Muscle of arm (tissue), 12 donors: ENCODE data around the gene SLC1A1. TPM values are rescaled to one million over a fixed set of nuclear protein-coding genes. Genes with fewer than 3 reads are reported as not detected.
"Not testable (repeated sequence)": the region's sequence is repeated elsewhere in the genome, so short reads cannot be mapped to it uniquely, and the experiment has no call there.

Source experiments
- DNase-seq: peaks from one replicate; pipeline ENCODE4 v3.0.0-alpha.2; 2013
- polyA plus RNA-seq, 12 donors: library from polyadenylated mRNA; unstranded; fragments of 120-200 nt; gene quantifications; one replicate each; pipeline ENCODE4 v1.2.1, GENCODE V29; 2013; ENCODE audit not compliant: insufficient read length in 12 of 12

The SLC1A1 gene
- polyA plus RNA-seq, 12 donors, result 0.33 to 5.7 (median 0.62) TPM; not detected in 1

DNA sequence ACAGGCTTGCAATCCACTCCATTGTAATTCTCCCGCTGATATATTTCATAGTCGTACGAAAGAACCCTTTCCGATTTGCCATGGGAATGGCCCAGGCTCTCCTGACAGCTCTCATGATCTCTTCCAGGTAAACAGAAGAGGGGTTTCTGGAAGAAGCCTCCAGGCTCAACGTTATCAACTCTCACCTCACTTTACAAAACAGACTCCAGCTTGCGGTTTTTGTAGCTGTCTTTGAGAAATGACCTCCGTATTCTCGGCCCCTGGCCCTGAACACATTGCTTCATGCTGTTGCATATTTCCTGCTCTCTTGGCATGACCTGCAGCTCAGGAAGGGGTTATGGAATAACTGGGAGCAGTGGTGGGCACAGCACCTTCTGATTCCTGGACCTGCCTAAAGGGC, 85.7 kb downstream of the SLC1A1 start:
- DNase-seq, result no peak

DNA sequence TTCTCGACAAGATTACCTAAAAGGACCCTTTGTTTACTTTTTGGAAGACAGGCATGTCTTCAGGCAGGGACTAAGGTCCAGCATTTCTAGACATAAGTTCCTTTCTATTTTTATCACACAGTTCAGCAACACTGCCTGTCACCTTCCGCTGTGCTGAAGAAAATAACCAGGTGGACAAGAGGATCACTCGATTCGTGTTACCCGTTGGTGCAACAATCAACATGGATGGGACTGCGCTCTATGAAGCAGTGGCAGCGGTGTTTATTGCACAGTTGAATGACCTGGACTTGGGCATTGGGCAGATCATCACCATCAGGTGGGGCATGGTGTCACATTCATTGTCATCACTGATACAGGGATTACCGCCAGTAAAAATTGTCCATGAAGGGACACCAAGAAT, 86.2 kb downstream of the SLC1A1 start:
- no peak for DNase-seq

DNA sequence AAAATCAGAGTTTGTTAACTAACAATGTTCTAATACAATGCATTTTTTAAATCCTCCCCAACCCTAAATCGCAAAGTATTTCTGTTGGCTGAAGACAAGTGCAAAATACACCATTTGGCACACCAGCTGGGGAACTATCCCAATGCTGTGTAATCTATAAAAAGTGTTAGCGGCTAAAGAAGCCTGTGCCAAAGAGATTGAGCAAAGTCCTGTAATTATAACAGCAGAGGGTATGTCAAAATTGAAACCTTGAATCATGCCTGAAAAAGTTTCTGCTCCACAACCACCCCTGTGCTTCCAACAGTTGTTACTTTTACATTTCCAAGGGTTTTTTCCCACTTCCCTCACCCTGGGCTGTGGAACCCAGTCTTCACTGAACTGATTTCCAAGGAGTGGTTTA, 88.7 kb downstream of the SLC1A1 start:
- no peak for DNase-seq

DNA sequence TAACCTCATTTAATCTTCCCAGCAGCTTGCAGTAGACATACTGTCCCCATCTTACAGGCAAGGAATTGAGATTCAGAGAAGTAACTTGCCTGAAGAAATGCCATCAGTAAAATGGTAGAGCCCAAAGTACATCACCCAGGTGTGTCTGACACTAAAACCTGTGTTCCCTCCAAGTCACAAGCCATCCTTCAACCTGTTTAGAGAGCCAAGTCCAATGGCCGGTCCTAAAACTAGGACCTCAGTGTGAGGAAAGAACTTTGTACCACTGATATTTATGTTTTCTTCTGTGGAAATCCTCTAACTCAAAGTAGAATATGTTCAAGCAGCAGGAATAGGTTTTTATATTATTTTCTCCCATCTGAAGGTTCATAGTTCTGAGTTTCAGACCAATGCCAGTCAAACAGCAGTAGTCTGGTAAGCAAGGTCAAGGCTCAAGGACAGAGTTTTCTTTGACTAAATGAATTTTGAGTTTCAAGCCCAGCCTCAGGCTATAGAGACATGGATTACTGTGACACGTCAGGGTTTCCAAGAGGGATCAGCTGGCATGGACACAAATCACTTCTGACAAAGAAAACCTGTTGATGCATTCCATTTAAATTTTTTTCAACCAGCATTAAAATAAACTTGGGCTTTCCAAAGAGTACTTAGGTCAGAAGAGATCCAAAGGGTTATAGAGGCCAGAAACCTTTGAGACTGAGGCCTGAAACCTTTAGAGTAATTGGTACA, 90.9 kb downstream of the SLC1A1 start:
- DNase-seq, result no peak

DNA sequence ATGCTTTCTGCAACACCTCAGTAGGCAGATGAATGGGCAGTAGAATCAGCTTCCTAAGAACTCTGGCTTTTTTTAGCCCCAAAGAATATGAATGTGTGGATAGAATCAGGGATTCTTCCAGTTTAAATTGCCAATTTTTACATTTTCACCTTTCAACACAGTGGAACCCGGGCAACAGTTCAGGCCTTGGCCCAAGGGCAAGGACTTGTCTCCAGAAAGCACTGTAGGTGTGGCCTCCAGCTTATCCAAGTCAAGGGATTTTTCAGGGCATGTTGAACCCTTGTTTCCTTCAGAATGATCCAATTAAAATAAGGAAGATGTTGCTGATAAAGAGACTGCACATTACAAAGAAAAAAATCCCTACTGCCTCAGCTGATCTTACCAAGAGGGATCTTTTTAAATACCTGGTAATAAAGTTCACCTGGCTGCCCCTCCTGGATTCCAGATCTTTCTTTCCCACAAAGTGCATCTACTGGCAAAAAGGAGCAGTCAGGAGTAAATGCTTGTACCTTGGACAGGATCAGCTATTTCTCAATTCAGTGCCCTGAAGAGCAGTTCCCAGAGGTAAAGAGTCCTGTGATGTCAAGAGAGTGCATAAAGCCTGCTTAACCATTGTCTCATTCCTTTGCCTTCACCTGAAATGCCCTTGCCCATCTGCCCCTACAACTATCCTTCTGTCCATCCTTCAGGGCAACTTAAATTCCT, 91.7 kb downstream of the SLC1A1 start:
- no peak for DNase-seq

DNA sequence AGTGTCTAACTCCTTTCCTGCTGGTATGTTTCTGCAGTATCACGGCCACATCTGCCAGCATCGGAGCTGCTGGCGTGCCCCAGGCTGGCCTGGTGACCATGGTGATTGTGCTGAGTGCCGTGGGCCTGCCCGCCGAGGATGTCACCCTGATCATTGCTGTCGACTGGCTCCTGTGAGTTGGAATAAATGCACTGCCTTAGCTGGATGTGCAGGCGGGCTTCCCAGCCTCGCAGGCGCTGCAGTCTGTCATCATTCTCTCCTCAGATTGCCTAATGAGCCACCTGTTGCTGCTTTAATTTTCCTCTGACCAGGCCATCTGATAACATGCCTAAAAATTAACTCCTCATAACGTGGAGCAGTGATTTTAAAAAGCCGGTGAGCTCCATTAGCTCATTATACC, 92.7 kb downstream of the SLC1A1 start:
- no peak for DNase-seq

DNA sequence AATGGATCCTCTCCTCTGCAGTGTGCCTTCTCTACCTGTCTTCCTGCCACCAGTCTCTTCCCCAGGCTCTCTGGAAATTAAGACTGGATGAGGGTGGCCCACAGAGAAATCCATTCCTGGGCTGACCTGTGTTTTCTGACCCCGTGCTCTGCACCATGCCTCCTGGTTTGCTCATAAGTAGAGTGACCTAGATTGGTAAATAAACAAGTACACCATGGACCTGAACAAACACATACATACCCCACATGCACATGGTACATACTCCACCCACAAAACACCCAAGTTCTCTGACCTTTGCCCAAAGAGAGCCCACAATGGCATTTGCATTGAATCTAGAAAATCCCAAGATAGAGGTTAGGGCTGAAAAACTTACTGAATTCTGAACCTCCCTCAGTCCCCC, 94.4 kb downstream of the SLC1A1 start:
- no peak for DNase-seq

DNA sequence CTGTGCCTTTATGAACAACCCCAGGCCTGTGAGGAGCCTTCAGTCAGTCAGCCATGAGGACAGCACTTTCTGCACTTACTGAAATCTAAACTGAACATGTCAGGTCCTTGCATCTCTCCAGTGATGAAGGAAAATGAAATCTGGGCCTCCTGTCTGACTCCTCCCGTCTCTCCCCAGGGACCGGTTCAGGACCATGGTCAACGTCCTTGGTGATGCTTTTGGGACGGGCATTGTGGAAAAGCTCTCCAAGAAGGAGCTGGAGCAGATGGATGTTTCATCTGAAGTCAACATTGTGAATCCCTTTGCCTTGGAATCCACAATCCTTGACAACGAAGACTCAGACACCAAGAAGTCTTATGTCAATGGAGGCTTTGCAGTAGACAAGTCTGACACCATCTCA, 94.9 kb downstream of the SLC1A1 start:
- DNase-seq, result no peak

DNA sequence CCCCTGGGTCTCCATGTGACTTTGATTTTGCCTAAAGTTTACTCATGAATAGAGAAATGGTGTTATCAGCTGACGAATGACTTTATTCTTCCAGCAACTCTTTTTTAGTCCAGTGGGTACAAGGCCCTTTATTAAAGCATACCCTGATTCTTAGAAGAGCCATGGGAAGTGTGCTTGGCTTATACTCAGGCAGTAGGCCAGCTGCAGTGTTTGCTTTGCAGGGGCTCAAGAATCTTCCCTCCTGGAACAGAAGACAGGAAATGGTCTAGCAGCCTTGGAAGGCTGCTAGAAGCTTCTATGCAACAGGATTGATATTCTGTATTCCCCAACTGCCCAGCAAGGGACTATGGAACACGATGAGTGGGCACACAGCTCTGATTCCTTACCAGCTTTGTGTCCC, 98.5 kb downstream of the SLC1A1 start:
- DNase-seq, result no peak

DNA sequence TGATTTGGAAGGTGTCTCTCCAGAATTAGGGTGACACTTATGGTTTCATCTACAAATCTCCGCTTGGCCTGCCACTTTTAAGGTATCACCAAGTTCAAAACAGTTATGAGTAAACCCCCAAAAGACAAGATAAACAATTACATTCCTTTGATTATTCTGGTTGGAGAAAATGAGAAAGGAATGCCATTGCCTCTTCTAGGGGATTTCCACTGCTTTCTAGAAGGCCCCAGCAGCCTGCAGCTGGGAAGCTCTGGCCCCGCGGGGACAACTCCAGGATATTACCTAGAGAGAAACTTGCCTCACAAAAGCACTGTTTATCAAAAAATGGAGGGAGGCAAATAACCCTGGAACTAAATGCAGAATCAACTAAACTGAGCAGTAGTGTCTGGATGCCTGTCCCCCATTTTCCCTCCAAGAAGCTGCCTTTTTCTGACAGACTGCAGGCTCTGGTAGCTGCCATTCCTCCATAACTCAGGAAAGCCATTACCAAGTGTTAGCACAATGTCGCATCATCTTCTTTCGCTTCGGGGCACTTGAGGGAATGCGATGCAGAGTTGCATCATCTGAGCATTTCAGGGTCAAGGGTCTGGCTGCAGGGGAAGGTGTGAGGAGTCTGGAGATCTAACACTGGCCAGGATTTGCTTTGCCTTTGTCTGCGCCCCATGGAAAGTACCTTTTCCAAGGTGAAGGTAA, 100.3 kb downstream of the SLC1A1 start:
- DNase-seq, result no peak

DNA sequence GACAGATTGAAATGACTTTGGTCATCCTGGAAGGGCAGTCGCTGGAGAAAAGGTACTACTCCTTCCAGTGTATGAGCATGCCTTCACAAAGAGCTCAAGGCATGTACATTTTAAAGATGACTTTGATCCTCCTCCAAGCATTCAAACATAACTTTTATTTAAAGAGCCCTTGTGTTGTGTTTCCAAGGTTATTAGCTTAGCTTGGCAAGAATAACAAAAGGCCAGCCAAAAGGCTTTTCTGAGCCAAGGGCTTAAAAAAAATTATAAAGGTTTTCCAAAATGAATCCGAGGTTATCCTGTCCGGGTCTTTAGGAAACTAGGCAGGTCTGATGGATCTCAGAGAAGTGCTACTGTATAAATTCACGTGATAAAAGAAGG, 100.8 kb downstream of the SLC1A1 start:
- no peak for DNase-seq

DNA sequence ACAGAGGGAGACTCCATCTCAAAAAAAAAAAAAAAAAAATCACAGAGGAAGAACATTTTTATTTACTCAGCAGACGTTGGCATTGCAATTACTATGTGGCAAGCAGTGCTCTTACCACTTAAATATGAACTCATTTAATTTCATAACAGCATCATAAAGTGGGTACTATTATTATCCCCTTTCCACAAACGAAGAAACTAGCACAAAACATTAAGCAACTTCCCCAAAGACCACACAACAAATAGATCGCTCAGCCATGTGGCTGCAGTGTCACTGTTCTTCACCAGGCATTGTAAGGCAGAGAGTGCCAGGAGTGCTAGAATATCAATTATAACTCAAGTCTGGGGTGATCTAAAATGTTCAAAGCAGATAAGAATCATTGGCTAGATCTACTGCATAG, 102.0 kb downstream of the SLC1A1 start:
- DNase-seq, result no peak

DNA sequence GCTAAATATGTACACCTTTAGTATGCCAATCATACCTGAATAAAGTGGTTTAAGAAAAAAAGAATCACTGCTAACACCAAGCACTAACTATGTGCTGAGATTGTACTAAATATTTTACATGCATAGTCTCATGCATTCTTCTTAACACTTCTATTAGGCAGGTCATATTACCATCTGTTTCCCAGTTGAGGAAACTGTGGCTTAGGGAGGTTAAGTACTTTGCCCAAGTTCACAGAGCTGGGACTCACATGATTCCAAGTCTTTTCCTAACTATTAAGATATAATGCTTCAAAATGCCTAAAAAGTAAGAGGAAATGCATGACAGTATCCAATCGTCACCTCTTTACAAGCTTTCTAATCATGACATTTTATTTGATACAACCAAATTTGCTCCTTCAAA, 102.6 kb downstream of the SLC1A1 start:
- no peak for DNase-seq

DNA sequence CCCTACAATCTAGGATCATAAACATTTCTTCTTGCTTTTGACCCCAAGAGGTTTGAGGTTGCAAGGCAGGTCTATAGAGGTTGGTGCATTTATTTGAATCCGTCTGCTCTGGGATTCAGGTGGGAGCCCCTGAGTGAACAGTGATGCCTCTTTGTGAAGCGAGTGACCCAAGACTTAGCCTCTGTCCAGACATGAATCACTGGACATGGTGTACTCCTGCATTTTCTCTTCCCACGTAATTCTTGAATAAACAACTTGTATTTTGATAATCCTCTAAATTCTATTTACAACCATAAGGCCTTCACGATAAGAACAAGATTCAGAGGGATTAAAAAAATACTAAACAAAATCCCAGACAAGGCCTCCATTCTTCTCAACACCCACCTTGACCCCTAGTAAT, 104.3 kb downstream of the SLC1A1 start:
- no peak for DNase-seq

DNA sequence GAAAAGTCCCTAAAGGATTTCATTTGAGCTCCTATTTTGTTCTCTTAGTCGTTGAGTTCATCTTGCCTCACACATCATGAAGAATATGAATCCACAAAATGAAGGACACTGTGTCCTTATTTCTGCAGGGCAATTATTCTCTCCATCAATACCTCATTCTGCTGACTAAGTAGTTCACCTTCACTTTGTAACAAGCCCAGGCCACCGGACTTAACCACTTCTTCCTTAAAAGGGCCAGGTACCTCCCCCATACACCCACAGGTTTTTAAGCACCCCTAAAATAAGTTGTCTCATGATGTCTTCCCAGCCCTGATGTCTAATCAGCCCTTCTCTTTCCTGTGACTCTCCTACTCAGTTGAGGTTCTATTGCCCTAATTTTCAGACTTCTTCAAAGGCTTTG, 104.7 kb downstream of the SLC1A1 start:
- DNase-seq, result no peak

DNA sequence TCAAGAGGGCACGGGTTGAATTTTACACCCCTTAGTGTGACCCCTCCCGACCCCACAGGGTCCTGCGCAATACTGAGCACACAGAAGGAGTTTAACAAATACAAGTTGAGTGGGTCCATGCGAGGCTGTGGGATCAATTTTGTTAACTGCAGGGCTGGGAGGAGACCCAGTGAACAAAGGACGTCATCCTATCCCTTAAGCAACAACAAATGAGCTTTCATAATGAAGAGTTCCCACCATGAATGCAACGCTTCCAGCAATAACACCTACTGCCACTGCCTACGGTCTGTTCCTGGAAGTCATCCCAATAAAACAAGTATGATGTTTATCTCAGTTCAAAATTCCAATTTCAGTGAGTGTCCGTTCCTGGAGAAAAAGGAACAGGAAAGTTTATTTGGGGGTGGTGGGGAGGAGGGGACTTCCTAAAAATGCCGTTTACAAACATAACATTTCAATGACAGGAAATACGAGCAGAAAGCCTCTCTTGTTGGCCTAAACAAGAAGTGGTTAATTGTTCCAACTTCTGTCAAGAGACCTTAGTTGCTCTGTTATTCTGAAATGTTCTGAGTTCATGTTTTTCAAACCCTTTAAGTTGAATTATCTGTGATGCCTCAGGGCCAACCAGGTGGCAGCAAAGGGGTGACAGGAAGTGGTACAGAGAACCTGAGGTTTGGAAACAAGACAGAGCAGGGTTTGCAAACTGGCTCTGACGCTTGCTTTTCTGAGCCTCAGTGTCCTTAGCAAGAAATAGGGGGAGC, 106.1 kb downstream of the SLC1A1 start:
- no peak for DNase-seq

DNA sequence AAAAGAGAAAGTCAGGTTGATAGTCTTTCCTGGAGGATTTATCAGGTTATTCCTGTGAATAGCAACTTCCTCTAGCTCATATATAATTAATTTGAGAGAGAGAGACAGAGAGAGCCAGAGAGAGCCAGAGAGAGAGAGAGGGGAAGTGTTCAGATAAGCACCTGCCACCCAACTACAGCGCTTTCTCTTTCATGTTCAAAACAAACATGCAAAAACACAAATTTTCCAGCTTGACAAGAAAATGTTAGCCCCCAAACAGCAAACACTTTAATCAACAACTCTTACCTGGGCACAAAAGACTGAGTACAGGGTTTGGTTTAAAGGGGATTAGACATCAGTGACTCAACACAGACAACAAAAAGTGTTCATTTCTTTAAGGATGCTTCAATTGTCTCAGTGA, 110.1 kb downstream of the SLC1A1 start:
- no peak for DNase-seq

DNA sequence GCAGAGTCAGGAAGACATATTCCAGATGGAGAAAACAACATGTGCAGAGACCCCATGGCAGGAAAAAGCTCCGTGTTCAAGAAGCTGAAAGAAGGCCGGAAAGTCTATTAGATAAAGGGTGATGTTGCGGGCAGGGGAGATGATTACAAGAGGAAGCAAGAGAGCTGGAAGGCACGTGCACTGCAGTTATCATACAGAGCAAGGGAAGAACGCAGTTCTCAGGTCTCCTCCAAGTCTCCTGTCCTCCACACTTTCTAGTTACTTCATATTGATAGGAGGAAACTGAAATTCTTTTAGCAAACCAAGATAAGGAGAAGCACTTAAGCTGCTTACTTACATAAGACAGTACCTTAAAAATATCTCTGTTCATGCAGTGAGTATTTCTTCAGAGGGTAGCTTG, 113.6 kb downstream of the SLC1A1 start:
- DNase-seq, result no peak

DNA sequence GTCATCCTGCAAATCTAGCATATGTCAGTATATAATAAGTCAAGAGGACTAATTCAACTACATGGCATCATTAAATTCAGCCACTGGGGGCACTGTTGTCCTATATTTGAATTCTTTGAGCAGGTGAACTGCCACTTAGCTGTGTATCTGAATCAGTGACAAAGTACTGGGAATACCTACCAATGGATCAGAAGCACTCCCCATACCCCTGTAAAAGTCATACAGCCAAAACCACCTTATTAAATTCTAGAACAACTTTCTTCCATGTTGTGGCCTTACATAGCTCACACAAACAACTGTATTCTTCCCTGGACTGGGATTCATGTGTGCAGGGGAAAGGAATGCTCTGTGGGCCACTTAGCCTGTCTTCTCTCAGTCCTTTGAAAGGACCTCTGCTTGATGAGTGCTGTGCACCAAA, 114.4 kb downstream of the SLC1A1 start:
- peak; percentile 58 for DNase-seq

DNA sequence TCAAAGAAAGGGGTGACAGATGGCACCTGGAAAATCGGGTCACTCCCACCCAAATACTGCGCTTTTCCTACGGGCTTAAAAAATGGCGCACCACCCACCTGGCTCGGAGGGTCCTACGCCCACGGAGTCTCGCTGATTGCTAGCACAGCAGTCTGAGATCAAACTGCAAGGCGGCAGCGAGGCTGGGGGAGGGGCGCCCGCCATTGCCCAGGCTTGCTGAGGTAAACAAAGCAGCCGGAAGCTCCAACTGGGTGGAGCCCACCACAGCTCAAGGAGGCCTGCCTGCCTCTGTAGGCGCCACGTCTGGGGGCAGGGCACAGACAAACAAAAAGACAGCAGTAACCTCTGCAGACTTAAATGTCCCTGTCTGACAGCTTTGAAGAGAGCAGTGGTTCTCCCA, 115.8 kb downstream of the SLC1A1 start:
- not testable (repeated sequence) for DNase-seq

DNA sequence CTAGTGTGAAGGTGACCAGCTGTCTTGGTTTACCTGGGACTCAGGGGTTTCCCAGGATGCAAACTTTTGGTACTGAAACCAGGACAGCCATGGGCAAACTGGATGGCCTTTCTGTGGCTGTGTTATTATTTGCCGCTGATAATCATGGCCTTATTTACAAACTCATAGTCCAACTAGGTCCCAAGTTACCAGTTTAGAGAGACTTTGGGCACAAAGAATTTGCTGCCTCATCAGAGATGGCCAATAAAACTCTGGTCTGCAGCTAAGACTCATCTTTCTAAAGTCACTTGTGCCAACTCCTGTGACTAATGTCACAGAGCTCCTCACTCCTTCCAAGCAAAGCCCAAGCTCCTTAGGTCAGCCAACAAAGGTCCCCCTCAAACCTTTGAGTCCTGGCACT, 124.4 kb downstream of the SLC1A1 start:
- no peak for DNase-seq

DNA sequence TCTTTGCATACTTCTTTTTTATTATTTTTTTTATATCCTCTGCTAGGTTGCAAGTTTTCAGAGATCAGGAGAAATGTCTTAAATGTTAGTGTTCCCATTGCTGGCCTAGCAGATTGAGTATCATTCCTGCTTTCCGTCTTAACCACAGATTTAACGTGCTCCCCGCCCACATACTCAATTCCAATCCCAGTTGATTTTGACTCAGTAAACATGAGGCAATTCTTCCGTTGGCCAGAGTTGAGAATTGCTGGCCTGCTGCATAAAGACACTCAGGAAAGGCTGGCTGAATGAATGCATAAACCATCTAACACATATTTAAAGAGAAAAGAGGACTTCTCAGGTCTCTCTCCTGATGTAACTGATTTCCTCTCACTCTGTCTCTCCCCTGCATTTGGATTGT, 125.0 kb downstream of the SLC1A1 start:
- DNase-seq, result peak; percentile 21
